Endothelial cell of umbilical vein (primary cell): ENCODE measurements around the gene ESYT2. TPM values are rescaled to one million over a fixed set of nuclear protein-coding genes. Genes with fewer than 3 reads are reported as not detected.

Experiments
- BruUV-seq: library from RNA; stranded (reverse); fragments of 400-500 nt; replicated peaks from 2 replicates; lab custom pipeline; 2021; lab: Mats Ljungman, UMichigan
- CTCF ChIA-PET: fragments of 300-600, 350-600 bp; sonication (Branson Sonifier 250); formaldehyde crosslinking; loops from one replicate; lab custom pipeline; 2021; ENCODE audit warnings: antibody characterized with exemption, inconsistent platforms; lab: Charles Lee
- POLR2A ChIA-PET: fragments of 300-600, 350-600 bp; sonication (Branson Sonifier 250); formaldehyde crosslinking; loops from one replicate; lab custom pipeline; 2021; ENCODE audit warnings: antibody characterized with exemption, inconsistent platforms; lab: Charles Lee
- DNase-seq: peaks from one replicate; pipeline ENCODE4 v3.0.0-alpha.2; 2011; ENCODE audit warnings: low read depth, low spot score
- FAIRE-seq: peaks from 2 replicates; lab custom pipeline; 2011; peaks lifted over from hg19 to GRCh38; lab: Jason Lieb, UNC
- H2AFZ ChIP-seq: 2 replicates; pipeline ENCODE4 v1.6.0; 2012; ENCODE audit warnings: low read depth, low read length, control low read depth, inconsistent platforms
- H3K27ac ChIP-seq: 2 replicates; pipeline ENCODE4 v1.5.1; 2011; ENCODE audit warnings: low read depth, mild to moderate bottlenecking, control low read depth, low read length, moderate library complexity; ENCODE audit not compliant: insufficient read depth
- H3K27me3 ChIP-seq, 2 experiments: 2 replicates each; pipeline versions ENCODE4 v1.6.0 to v1.6.1; 2011; ENCODE audit warnings: low read length in 2 of 2, mixed read lengths in 1 of 2; ENCODE audit not compliant: control insufficient read depth in 2 of 2, insufficient read depth in 2 of 2
- H3K36me3 ChIP-seq, 2 experiments: 2 replicates in 1 of 2; 3 replicates in 1 of 2; pipeline ENCODE4 v1.5.1; 2011; ENCODE audit warnings: low read length in 2 of 2, mild to moderate bottlenecking in 1 of 2, moderate library complexity in 1 of 2; ENCODE audit not compliant: control insufficient read depth in 2 of 2, insufficient read depth in 2 of 2; ENCODE audit errors: extremely low read depth in 1 of 2
- H3K4me1 ChIP-seq: 3 replicates; pipeline ENCODE4 v1.5.1; 2011; ENCODE audit warnings: mild to moderate bottlenecking, low read length; ENCODE audit not compliant: control insufficient read depth, insufficient read depth; ENCODE audit errors: extremely low read depth
- H3K4me2 ChIP-seq: 2 replicates; pipeline ENCODE4 v1.6.1; 2011; ENCODE audit warnings: low read length, control low read depth, mixed read lengths; ENCODE audit not compliant: insufficient read depth
- H3K4me3 ChIP-seq, 3 experiments: fragments of 200-600 bp in 1 of 3; sonication (generic), shearing (Covaris generic) in 1 of 3; replicated peaks in 1 of 3; 2 replicates each; pipeline ENCODE4 v1.5.1; 2011 to 2016; ENCODE audit warnings: control low read depth in 3 of 3, low read length in 3 of 3, mild to moderate bottlenecking in 2 of 3, inconsistent platforms in 1 of 3, low read depth in 1 of 3, moderate library complexity in 1 of 3; ENCODE audit not compliant: insufficient read depth in 1 of 3
- H3K79me2 ChIP-seq: 2 replicates; pipeline ENCODE4 v1.6.0; 2012; ENCODE audit warnings: low read length, inconsistent platforms; ENCODE audit not compliant: control insufficient read depth, insufficient read depth
- H3K9ac ChIP-seq: replicated peaks from 2 replicates; pipeline ENCODE3; 2011; ENCODE audit warnings: low read length, control low read depth; ENCODE audit not compliant: insufficient read depth; ENCODE audit errors: extremely low read depth
- H3K9me1 ChIP-seq: replicated peaks from 3 replicates; pipeline ENCODE4 v1.6.0; 2011; ENCODE audit warnings: mild to moderate bottlenecking, low read length; ENCODE audit not compliant: control insufficient read depth, insufficient read depth; ENCODE audit errors: extremely low read depth
- H3K9me3 ChIP-seq: replicated peaks from 2 replicates; pipeline ENCODE4 v1.5.1; 2012; ENCODE audit warnings: low read length, inconsistent platforms; ENCODE audit not compliant: control insufficient read depth, insufficient read depth
- H4K20me1 ChIP-seq: replicated peaks from 2 replicates; pipeline ENCODE3; 2011; ENCODE audit warnings: mild to moderate bottlenecking, low read length; ENCODE audit not compliant: control insufficient read depth, insufficient read depth; ENCODE audit errors: extremely low read depth
- EZH2 ChIP-seq: IDR thresholded peaks from 2 replicates; pipeline ENCODE4 v1.6.1; 2012; ENCODE audit warnings: borderline replicate concordance, low read depth, mild to moderate bottlenecking, moderate library complexity, low read length, inconsistent platforms; ENCODE audit not compliant: severe bottlenecking
- FOS ChIP-seq: IDR thresholded peaks from 2 replicates; pipeline ENCODE4 v1.6.1; 2011; ENCODE audit warnings: mild to moderate bottlenecking, low read length, moderate library complexity, borderline replicate concordance; ENCODE audit not compliant: insufficient read depth
- GATA2 ChIP-seq: IDR thresholded peaks from 2 replicates; pipeline ENCODE4 v1.7.0; 2011; ENCODE audit warnings: low read depth, mild to moderate bottlenecking, moderate library complexity, mixed read lengths, low read length; ENCODE audit not compliant: insufficient read length, insufficient read depth
- JUN ChIP-seq: IDR thresholded peaks from 2 replicates; pipeline ENCODE4 v1.6.1; 2011; ENCODE audit warnings: borderline replicate concordance, low read depth; ENCODE audit not compliant: insufficient read length, insufficient read depth
- MYC ChIP-seq: IDR thresholded peaks from one replicate; pipeline ENCODE4 v1.6.1; 2011; ENCODE audit warnings: mild to moderate bottlenecking, low read depth, low read length
- POLR2A ChIP-seq: IDR thresholded peaks from 2 replicates; pipeline ENCODE4 v1.6.1; 2012; ENCODE audit warnings: low read depth, mild to moderate bottlenecking, control low read depth, low read length
- POLR2AphosphoS5 ChIP-seq: IDR thresholded peaks from 2 replicates; pipeline ENCODE4 v1.6.1; 2012; ENCODE audit warnings: low read depth, mild to moderate bottlenecking, control low read depth, low read length, moderate library complexity; ENCODE audit not compliant: insufficient read depth
- dilution Hi-C: fragments of 300-500 bp; cut with MboI; formaldehyde crosslinking; loops from one replicate; pipeline ENCODE4 v1.15.0; 2019; ENCODE audit warnings: low sequenced_read_pairs; ENCODE audit not compliant: extremely low pct_ligation_motif_present
- intact Hi-C: fragments of 100-400 bp; cut with micrococcal nuclease; formaldehyde crosslinking; loops from one replicate; pipeline ENCODE4 v1.10.0; 2022
- polyA plus RNA-seq, 4 experiments: library from polyadenylated mRNA; depleted of rRNA in 3 of 4; stranded (reverse) in 3 of 4; unstranded in 1 of 4; fragments of >200 nt; gene quantifications; 2 replicates each; pipeline versions ENCODE4 v1.2.1 to v1.2.3, GENCODE V29; 2011 to 2012; ENCODE audit warnings: missing spikeins in 1 of 4
- total RNA-seq: library from RNA; stranded (reverse); gene quantifications from 2 replicates; pipeline ENCODE4 v1.2.3, GENCODE V29; 2021
- TF ChIP-seq, protein P1 (sequence below): IDR thresholded peaks from 2 replicates; pipeline ENCODE4 v1.6.1; 2011; ENCODE audit not compliant: insufficient read depth, insufficient read length
- TF ChIP-seq, protein P2 (sequence below), 2 donors: IDR thresholded peaks; 1 replicate in 1 of 2; 2 replicates in 1 of 2; pipeline ENCODE4 v1.5.1; 2011; ENCODE audit warnings: low read length in 2 of 2, mild to moderate bottlenecking in 2 of 2, moderate library complexity in 2 of 2, control low read depth in 1 of 2, inconsistent platforms in 1 of 2, low read depth in 1 of 2; ENCODE audit not compliant: insufficient read depth in 1 of 2; ENCODE audit errors: extremely low read depth in 1 of 2

ESYT2 gene
- total and polyA plus RNA-seq, 2 donors (not counting 3 experiments of a cell fraction or from before 2014, with no cell fraction given), result 18.8 to 46.6 TPM

DNA sequence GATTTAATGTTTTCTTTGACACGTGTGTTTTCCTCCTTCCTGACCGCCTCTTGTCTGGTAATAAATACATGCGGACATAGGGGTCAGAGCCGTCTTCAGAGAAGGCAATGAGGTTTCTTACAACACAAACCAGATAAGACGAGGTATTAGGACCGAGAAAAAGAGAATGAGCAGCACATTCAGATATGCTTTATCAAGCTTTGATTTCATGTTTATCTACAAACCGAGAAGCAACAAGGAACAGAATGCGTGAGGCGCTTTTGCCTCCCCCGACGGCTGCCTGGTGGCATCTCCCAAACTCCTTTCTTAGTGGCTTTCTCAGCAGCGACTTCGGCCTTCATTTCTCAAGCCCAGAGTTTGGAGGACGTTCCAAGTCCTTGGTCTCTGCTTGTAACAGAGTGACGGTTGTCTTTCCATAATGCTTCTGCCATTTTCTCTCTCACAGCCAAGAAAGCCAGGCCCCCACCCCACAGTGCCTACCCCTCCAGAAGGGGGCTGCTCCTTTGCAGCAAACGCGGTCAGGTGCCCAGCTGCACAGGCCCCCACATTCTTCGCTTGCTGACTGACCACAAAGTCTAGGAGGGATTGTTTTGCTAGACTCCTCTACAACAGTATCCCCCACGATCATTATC, 92.1 kb downstream of the ESYT2 start:
- intact Hi-C loops (no loop called here), dilution Hi-C loops (no loop called here)
- H3K4me3 ChIP-seq, result no peak overlapping the region
- H3K9ac ChIP-seq, result no peak overlapping the region
- peaks cover 25% of the 10 kb centered on the region for H3K4me1 ChIP-seq
- no peaks in the 10 kb centered on the region for H3K79me2 ChIP-seq
- ChIA-PET CTCF (no interaction called here), POLR2A (no interaction called here)
- H3K27me3 ChIP-seq, result no peaks in the 10 kb centered on the region
- no TSS peak for BruUV-seq
- H3K9me1 ChIP-seq, result no peaks in the 10 kb centered on the region
- TF ChIP-seq JUN, result no peak
- no peak for TF ChIP-seq EZH2
- no peak for TF ChIP-seq POLR2A
- TF ChIP-seq FOS, result no peak
- no peak for TF ChIP-seq POLR2AphosphoS5
- TF ChIP-seq, protein P1, sequence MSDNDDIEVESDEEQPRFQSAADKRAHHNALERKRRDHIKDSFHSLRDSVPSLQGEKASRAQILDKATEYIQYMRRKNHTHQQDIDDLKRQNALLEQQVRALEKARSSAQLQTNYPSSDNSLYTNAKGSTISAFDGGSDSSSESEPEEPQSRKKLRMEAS, result no peak
- TF ChIP-seq, protein P2, sequence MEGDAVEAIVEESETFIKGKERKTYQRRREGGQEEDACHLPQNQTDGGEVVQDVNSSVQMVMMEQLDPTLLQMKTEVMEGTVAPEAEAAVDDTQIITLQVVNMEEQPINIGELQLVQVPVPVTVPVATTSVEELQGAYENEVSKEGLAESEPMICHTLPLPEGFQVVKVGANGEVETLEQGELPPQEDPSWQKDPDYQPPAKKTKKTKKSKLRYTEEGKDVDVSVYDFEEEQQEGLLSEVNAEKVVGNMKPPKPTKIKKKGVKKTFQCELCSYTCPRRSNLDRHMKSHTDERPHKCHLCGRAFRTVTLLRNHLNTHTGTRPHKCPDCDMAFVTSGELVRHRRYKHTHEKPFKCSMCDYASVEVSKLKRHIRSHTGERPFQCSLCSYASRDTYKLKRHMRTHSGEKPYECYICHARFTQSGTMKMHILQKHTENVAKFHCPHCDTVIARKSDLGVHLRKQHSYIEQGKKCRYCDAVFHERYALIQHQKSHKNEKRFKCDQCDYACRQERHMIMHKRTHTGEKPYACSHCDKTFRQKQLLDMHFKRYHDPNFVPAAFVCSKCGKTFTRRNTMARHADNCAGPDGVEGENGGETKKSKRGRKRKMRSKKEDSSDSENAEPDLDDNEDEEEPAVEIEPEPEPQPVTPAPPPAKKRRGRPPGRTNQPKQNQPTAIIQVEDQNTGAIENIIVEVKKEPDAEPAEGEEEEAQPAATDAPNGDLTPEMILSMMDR (IDR thresholded peaks at IDR 0.05; ENCODE audit: extremely low read depth in 1 of 2, insufficient read depth in 1 of 2, low read depth in 1 of 2, low read length in 2 of 2), result no peak
- TF ChIP-seq MYC, result no peak
- no peak for TF ChIP-seq GATA2
- no peaks in the 10 kb centered on the region for H3K9me3 ChIP-seq
- H3K27ac ChIP-seq, result no peak overlapping the region
- H3K4me2 ChIP-seq, result no peak overlapping the region
- FAIRE-seq (no peak), DNase-seq (no peak)
- H2AFZ ChIP-seq, result no peak overlapping the region
- H4K20me1 ChIP-seq, result no peaks in the 10 kb centered on the region
- peaks cover 3 to 9% of the 10 kb centered on the region in 2 experiments for H3K36me3 ChIP-seq
